Fibroblast of lung (primary cell): ENCODE data around the gene OGFOD3.

ENCODE experiments used
- EZH2 ChIP-seq: IDR thresholded peaks from 2 replicates; pipeline ENCODE4 v1.5.1; 2012; ENCODE audit warnings: low read length, control low read depth, mild to moderate bottlenecking; ENCODE audit errors: missing control alignments
- TF ChIP-seq, protein P1 (sequence below), 2 donors: IDR thresholded peaks in 1 of 2; conservative IDR thresholded peaks in 1 of 2; 1 replicate in 1 of 2; 2 replicates in 1 of 2; pipeline ENCODE4 v1.5.1; 2011 to 2012; ENCODE audit warnings: low read length in 2 of 2, control low read depth in 1 of 2, inconsistent platforms in 1 of 2, low read depth in 1 of 2, mild to moderate bottlenecking in 1 of 2

GRCh38 chr17:82390860-82391435, 27.4 kb downstream of the OGFOD3 start:
- TF ChIP-seq, protein P1, sequence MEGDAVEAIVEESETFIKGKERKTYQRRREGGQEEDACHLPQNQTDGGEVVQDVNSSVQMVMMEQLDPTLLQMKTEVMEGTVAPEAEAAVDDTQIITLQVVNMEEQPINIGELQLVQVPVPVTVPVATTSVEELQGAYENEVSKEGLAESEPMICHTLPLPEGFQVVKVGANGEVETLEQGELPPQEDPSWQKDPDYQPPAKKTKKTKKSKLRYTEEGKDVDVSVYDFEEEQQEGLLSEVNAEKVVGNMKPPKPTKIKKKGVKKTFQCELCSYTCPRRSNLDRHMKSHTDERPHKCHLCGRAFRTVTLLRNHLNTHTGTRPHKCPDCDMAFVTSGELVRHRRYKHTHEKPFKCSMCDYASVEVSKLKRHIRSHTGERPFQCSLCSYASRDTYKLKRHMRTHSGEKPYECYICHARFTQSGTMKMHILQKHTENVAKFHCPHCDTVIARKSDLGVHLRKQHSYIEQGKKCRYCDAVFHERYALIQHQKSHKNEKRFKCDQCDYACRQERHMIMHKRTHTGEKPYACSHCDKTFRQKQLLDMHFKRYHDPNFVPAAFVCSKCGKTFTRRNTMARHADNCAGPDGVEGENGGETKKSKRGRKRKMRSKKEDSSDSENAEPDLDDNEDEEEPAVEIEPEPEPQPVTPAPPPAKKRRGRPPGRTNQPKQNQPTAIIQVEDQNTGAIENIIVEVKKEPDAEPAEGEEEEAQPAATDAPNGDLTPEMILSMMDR (conservative IDR thresholded peaks at IDR 0.05 in 1 of 2, IDR thresholded peaks at IDR 0.05 in 1 of 2; ENCODE audit: low read depth in 1 of 2, low read length in 2 of 2) = no peak
- no peak for TF ChIP-seq EZH2
